AG10803 (cell line): Measurements from ENCODE around the gene XRCC4.

Experiments used
- DNase-seq: peaks from one replicate; pipeline ENCODE4 v3.0.0; 2010; ENCODE audit warnings: low read depth
- H3K4me3 ChIP-seq: 2 replicates; pipeline ENCODE4 v1.5.1; 2011; ENCODE audit warnings: mild to moderate bottlenecking, low read length, control low read depth
- CTCF ChIP-seq: conservative IDR thresholded peaks from 2 replicates; pipeline ENCODE4 v1.5.1; 2011; ENCODE audit warnings: mild to moderate bottlenecking, low read length, control low read depth, inconsistent platforms

The XRCC4 gene

GRCh38 chr5:83099001-83099400, 21.7 kb downstream of the XRCC4 start:
- TF ChIP-seq CTCF, result no peak
- DNase-seq, result no peak

GRCh38 chr5:83099445-83099844, 22.1 kb downstream of the XRCC4 start:
- no peak overlapping the region for H3K4me3 ChIP-seq
- TF ChIP-seq CTCF, result no peak
- DNase-seq, result no peak

More at GRCh38 chr5:83099001-83099400, 21.7 kb downstream of the XRCC4 start:
- H3K4me3 ChIP-seq, result no peak overlapping the region

GRCh38 chr5:83101514-83101913, 24.2 kb downstream of the XRCC4 start:
- DNase-seq, result no peak
- TF ChIP-seq CTCF, result no peak

GRCh38 chr5:83102364-83102980, 25.1 kb downstream of the XRCC4 start:
- H3K4me3 ChIP-seq, result no peak overlapping the region
- TF ChIP-seq CTCF, result no peak
- DNase-seq, result no peak

More at GRCh38 chr5:83101514-83101913, 24.2 kb downstream of the XRCC4 start:
- no peak overlapping the region for H3K4me3 ChIP-seq

GRCh38 chr5:83104021-83104420, 26.7 kb downstream of the XRCC4 start:
- peak; percentile 47 for DNase-seq
- no peak overlapping the region for H3K4me3 ChIP-seq
- TF ChIP-seq CTCF, result no peak

- no peak for TF ChIP-seq CTCF
- H3K4me3 ChIP-seq, result no peak overlapping the region
- DNase-seq, result peak; percentile 57
These were observed 30.5 kb downstream of the XRCC4 start for GRCh38 chr5:83107692-83108420.

- no peak for TF ChIP-seq CTCF
- H3K4me3 ChIP-seq, result no peak overlapping the region
- DNase-seq, result no peak
These were observed 32.0 kb downstream of the XRCC4 start for GRCh38 chr5:83109380-83109779.
